ENCODE results near the gene DHRS13. TPM values are rescaled to one million over a fixed set of nuclear protein-coding genes. Genes with fewer than 3 reads are reported as not detected.

DHRS13 gene
- total RNA-seq, 1 donor from 2014 or later, result 12.4 TPM

DNA sequence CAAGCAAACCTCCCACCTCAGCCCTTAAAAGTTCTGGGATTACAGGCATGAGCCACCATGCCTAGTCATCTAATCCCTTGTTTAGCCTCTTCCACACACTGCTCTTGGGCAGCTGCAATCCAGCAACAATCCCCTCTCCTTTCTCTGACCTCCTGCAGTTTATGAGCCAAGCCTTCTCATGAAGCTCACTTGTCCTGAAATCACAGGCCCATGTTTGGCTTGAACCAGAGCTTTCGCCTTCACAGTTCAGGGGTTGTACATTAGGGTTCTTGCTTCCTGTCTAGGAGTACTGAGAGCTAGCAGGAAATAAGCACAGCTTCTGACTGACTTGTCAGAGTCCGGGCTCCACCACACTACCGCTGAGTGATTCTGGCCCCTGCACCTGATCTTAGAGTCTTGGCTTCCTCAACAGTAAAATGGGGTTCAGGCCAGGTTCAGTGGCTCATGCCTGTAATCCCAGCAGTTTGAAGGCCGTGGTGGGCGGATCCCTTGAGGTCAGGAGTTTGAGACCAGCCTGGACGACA lies 31.8 kb downstream of the DHRS13 start:
- no peaks in the 10 kb centered on the region for H3K27me3 Mint-ChIP-seq (ENCODE audit: low read depth)
- peaks cover 4% of the 10 kb centered on the region for H3K4me1 Mint-ChIP-seq
- H3K9me3 Mint-ChIP-seq, result no peaks in the 10 kb centered on the region
- TF ChIP-seq CTCF (IDR thresholded peaks at IDR 0.05; ENCODE audit: unreplicated experiment), result no peak
- no peak for DNase-seq (ENCODE audit: low spot score in 2 of 2, unreplicated experiment in 2 of 2)
- H3K4me3 Mint-ChIP-seq, result no peak overlapping the region
- H3K27ac Mint-ChIP-seq, result no peak overlapping the region
- no peaks in the 10 kb centered on the region for H3K36me3 Mint-ChIP-seq

DNA sequence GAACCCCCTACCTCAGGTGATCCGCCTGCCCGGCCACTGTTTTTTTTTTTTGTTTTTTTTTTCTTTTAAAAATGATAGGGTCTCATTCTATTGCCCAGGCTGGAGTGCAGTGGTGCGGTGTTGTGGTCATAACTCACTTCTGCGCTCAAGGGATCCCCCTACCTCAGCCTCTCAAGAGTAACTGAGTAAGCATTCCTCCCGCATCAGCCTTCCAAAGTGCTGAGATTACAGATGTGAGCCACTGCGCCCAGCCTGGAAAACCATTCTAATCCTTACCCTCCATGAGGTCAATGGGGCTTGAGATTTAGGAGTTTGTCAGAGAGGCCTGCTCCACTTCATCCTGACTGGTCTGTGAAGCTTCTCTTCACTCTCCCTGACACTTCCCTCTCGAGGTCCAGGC lies 35.6 kb downstream of the DHRS13 start:
- Mint-ChIP-seq H3K27ac (no peak overlapping the region), H3K9me3 (no peaks in the 10 kb centered on the region), H3K4me1 (no peaks in the 10 kb centered on the region), H3K4me3 (no peak overlapping the region), H3K27me3 (ENCODE audit: low read depth) (no peaks in the 10 kb centered on the region), H3K36me3 (no peaks in the 10 kb centered on the region)
- no peak for TF ChIP-seq CTCF (IDR thresholded peaks at IDR 0.05; ENCODE audit: unreplicated experiment)
- DNase-seq (ENCODE audit: low spot score in 2 of 2, unreplicated experiment in 2 of 2), result no peak

DNA sequence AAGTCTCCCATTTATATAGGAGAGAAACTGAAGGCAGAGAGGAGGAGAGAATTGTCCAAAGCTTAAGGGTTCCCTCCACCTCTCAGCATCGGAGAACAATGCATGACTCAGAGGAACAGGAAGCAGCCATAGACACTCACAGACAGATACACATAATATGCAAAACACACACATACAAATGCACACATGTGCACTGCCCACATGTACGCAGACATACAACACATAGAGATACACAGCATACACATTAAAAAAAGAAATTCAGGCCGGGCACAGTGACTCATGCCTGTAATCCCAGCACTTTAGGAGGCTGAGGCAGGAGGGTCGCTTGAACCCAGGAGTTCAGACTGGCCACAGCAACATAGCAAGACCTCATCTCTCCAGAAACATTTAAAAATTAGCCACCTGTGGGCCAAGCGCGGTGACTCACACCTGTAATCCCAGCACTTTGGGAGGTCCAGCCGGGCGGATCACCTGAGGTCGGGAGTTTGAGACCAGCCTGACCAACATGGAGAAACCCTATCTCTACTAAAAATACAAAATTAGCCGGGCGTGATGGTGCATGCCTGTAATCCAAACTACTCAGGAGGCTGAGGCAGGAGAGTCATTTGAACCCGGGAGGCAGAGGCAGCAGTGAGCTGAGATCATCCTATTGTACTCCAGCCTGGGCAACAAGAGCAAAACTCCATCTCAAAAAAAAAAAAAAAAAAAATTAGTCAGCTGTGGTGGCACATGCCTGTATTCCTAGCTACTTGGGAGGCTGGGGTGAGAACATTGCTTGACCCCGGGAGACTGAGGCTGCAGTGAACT lies 36.7 kb downstream of the DHRS13 start:
- peaks cover 2% of the 10 kb centered on the region for H3K36me3 Mint-ChIP-seq
- H3K4me1 Mint-ChIP-seq, result no peaks in the 10 kb centered on the region
- DNase-seq (ENCODE audit: low spot score in 2 of 2, unreplicated experiment in 2 of 2), result no peak

GRCh38 chr17:28864991-28865849 lies 37.7 kb downstream of the DHRS13 start:
- H3K36me3 Mint-ChIP-seq, result peaks cover 2% of the 10 kb centered on the region
- no peak for DNase-seq (ENCODE audit: low spot score in 2 of 2, unreplicated experiment in 2 of 2)
- TF ChIP-seq CTCF (IDR thresholded peaks at IDR 0.05; ENCODE audit: unreplicated experiment), result no peak
- H3K27me3 Mint-ChIP-seq (ENCODE audit: low read depth), result no peaks in the 10 kb centered on the region
- no peaks in the 10 kb centered on the region for H3K9me3 Mint-ChIP-seq
- H3K4me3 Mint-ChIP-seq, result no peak overlapping the region
- no peaks in the 10 kb centered on the region for H3K4me1 Mint-ChIP-seq
- H3K27ac Mint-ChIP-seq, result no peak overlapping the region

More for the DNA sequence above, 36.7 kb downstream of the DHRS13 start:
- no peaks in the 10 kb centered on the region for H3K9me3 Mint-ChIP-seq
- no peak overlapping the region for H3K27ac Mint-ChIP-seq
- no peak for TF ChIP-seq CTCF (IDR thresholded peaks at IDR 0.05; ENCODE audit: unreplicated experiment)
- H3K4me3 Mint-ChIP-seq, result no peak overlapping the region
- H3K27me3 Mint-ChIP-seq (ENCODE audit: low read depth), result no peaks in the 10 kb centered on the region

- Mint-ChIP-seq H3K9me3 (no peaks in the 10 kb centered on the region), H3K36me3 (peaks cover 3% of the 10 kb centered on the region), H3K4me3 (no peak overlapping the region), H3K27me3 (ENCODE audit: low read depth) (no peaks in the 10 kb centered on the region), H3K27ac (no peak overlapping the region), H3K4me1 (no peaks in the 10 kb centered on the region)
- no peak for TF ChIP-seq CTCF (IDR thresholded peaks at IDR 0.05; ENCODE audit: unreplicated experiment)
- no peak for DNase-seq (ENCODE audit: low spot score in 2 of 2, unreplicated experiment in 2 of 2)
Measured at GRCh38 chr17:28863953-28864352, 38.9 kb downstream of the DHRS13 start.

Measured in mesothelial cell of epicardium (in vitro differentiated cells).